ENCODE results near the gene CDKN1B.

DNA sequence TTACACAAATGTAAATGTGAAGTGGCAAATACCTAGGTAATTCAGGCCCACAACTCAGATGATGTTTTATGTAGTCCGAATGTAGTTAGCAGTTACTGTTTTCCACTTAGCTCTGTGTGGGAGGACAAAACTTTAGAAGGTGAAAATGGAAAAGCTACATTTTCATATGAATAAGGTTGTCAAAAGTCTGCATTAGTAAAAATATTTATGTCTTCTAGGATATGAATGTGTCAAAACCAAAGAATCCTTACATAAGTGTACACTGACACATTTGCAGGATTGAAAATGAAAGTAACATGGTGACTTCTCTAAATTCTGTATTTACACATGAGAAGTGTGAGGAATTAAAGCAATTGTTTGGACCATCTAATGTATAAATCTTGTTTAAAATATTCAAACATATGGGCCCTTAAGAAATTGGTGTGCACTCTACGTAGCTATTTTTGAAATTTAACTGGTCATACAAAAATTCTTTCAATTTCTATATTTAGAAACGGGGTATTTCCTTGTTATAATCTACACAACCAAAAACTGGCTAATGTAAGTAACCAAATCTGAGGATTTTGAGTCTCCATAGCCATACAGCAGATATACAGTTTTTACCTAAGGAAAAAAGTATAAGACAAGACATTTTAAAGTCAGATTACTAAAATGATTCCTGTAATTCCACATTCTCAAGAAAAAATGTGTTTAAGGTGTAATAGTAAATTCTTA, 5.4 kb downstream of the CDKN1B start:
- TF ChIP-seq POLR2A (IDR thresholded peaks at IDR 0.05) = no peak
- TF ChIP-seq, protein P1, sequence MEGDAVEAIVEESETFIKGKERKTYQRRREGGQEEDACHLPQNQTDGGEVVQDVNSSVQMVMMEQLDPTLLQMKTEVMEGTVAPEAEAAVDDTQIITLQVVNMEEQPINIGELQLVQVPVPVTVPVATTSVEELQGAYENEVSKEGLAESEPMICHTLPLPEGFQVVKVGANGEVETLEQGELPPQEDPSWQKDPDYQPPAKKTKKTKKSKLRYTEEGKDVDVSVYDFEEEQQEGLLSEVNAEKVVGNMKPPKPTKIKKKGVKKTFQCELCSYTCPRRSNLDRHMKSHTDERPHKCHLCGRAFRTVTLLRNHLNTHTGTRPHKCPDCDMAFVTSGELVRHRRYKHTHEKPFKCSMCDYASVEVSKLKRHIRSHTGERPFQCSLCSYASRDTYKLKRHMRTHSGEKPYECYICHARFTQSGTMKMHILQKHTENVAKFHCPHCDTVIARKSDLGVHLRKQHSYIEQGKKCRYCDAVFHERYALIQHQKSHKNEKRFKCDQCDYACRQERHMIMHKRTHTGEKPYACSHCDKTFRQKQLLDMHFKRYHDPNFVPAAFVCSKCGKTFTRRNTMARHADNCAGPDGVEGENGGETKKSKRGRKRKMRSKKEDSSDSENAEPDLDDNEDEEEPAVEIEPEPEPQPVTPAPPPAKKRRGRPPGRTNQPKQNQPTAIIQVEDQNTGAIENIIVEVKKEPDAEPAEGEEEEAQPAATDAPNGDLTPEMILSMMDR (IDR thresholded peaks at IDR 0.05) = no peak

All from adrenal gland (tissue), 5 donors.